Osteoblast (primary cell): ENCODE data around the gene OR1F1. TPM values are rescaled to one million over a fixed set of nuclear protein-coding genes. Genes with fewer than 3 reads are reported as not detected.

Source experiments
- DNase-seq: peaks from one replicate; pipeline ENCODE4 v3.0.0; 2011; ENCODE audit warnings: low spot score, mixed read lengths; ENCODE audit not compliant: insufficient read length; ENCODE audit errors: missing footprints
- H2AFZ ChIP-seq: 2 replicates; pipeline ENCODE4 v1.6.0; 2011; ENCODE audit warnings: mild to moderate bottlenecking, low read length
- H3K27ac ChIP-seq: 2 replicates; pipeline ENCODE4 v1.5.1; 2011; ENCODE audit warnings: mild to moderate bottlenecking, low read depth, low read length, moderate library complexity
- H3K27me3 ChIP-seq: 2 replicates; pipeline ENCODE4 v1.6.0; 2012; ENCODE audit warnings: mild to moderate bottlenecking, control low read depth, inconsistent platforms, low read length, moderate library complexity; ENCODE audit not compliant: insufficient read depth
- H3K36me3 ChIP-seq: 2 replicates; pipeline ENCODE4 v1.5.1; 2011; ENCODE audit warnings: mild to moderate bottlenecking, low read length, control low read depth, moderate library complexity; ENCODE audit not compliant: insufficient read depth
- H3K4me1 ChIP-seq: 2 replicates; pipeline ENCODE4 v1.5.1; 2011; ENCODE audit warnings: mild to moderate bottlenecking, low read length, control low read depth, moderate library complexity; ENCODE audit not compliant: insufficient read depth
- H3K4me2 ChIP-seq: 2 replicates; pipeline ENCODE4 v1.6.0; 2011; ENCODE audit warnings: mild to moderate bottlenecking, low read length; ENCODE audit not compliant: insufficient read depth
- H3K4me3 ChIP-seq: fragments of 200-600 bp; sonication (generic); 3 replicates; pipeline ENCODE4 v1.5.1; 2012; ENCODE audit warnings: mild to moderate bottlenecking, low read length, inconsistent platforms; ENCODE audit not compliant: insufficient read depth
- H3K79me2 ChIP-seq: 2 replicates; pipeline ENCODE4 v1.6.0; 2012; ENCODE audit warnings: mild to moderate bottlenecking, low read length, control low read depth, inconsistent platforms; ENCODE audit not compliant: insufficient read depth
- H3K9me3 ChIP-seq: 2 replicates; pipeline ENCODE4 v1.5.1; 2011; ENCODE audit warnings: low read depth, low read length, control low read depth
- H4K20me1 ChIP-seq: 2 replicates; pipeline ENCODE4 v1.6.0; 2012; ENCODE audit warnings: mild to moderate bottlenecking, low read length, control low read depth; ENCODE audit not compliant: insufficient read depth
- total RNA-seq: library from RNA; depleted of rRNA; stranded (reverse); fragments of >200 nt; gene quantifications from 2 replicates; pipeline ENCODE4 v1.2.3, GENCODE V29; 2012
- TF ChIP-seq, protein P1 (sequence below): IDR thresholded peaks from 2 replicates; pipeline ENCODE4 v1.5.1; 2011; ENCODE audit warnings: mild to moderate bottlenecking, low read depth, low read length, moderate library complexity; ENCODE audit errors: extremely low read depth

The OR1F1 gene
- total RNA-seq, 1 donor = 0.36 TPM

DNA sequence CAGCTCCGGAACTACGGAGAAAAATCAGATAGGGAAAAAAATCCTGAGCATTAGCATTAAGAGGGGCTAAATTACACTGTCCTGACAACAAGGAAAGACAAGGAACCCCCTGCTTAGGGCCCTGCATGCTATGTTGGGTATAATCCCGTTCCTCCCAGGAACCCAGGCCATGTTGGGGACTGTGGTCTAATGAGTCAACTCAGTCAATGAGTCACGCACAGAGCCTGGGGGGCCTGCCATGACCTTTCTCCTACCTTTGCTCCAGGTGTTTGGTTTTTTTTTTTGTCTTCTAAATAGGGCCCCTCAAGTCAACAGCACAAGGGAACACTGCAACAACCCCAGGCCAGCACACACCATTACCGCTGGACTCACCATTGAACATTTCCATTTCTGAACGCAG lies 55.9 kb downstream of the OR1F1 start:
- Histone ChIP-seq H3K4me3 (no peak overlapping the region), H3K27me3 (no peaks in the 10 kb centered on the region), H4K20me1 (no peaks in the 10 kb centered on the region), H3K9me3 (no peaks in the 10 kb centered on the region), H3K4me2 (no peak overlapping the region), H3K4me1 (no peaks in the 10 kb centered on the region), H3K79me2 (no peaks in the 10 kb centered on the region), H3K36me3 (no peaks in the 10 kb centered on the region), H2AFZ (no peak overlapping the region), H3K27ac (no peak overlapping the region)
- TF ChIP-seq, protein P1, sequence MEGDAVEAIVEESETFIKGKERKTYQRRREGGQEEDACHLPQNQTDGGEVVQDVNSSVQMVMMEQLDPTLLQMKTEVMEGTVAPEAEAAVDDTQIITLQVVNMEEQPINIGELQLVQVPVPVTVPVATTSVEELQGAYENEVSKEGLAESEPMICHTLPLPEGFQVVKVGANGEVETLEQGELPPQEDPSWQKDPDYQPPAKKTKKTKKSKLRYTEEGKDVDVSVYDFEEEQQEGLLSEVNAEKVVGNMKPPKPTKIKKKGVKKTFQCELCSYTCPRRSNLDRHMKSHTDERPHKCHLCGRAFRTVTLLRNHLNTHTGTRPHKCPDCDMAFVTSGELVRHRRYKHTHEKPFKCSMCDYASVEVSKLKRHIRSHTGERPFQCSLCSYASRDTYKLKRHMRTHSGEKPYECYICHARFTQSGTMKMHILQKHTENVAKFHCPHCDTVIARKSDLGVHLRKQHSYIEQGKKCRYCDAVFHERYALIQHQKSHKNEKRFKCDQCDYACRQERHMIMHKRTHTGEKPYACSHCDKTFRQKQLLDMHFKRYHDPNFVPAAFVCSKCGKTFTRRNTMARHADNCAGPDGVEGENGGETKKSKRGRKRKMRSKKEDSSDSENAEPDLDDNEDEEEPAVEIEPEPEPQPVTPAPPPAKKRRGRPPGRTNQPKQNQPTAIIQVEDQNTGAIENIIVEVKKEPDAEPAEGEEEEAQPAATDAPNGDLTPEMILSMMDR = no peak
- no peak for DNase-seq

DNA sequence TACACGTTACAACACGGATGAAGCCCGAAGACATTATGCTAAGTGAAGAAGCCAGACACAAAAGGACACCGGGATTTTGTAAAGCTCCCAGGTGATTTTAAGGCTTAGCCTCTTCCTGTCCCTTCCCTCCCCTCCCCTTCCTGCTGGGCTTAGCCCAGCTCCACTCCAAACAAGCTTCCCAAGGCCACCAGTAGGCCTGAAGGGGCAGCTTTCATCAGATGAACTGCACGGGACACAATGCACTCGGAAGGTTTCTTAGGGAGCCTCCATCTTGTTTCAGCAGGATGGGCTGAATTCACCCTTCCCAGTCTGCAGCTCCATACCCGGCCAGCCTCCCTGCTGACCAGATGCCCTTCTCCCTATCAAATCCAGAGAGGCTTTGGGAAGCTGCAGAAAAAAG lies 58.0 kb downstream of the OR1F1 start:
- H2AFZ ChIP-seq = no peak overlapping the region
- H3K27me3 ChIP-seq = no peaks in the 10 kb centered on the region
- no peaks in the 10 kb centered on the region for H3K79me2 ChIP-seq
- TF ChIP-seq, protein P1 = no peak
- H3K9me3 ChIP-seq = no peaks in the 10 kb centered on the region
- no peaks in the 10 kb centered on the region for H3K36me3 ChIP-seq
- H3K27ac ChIP-seq = no peak overlapping the region
- no peak overlapping the region for H3K4me2 ChIP-seq
- no peak for DNase-seq
- no peak overlapping the region for H3K4me3 ChIP-seq
- H3K4me1 ChIP-seq = no peaks in the 10 kb centered on the region
- no peaks in the 10 kb centered on the region for H4K20me1 ChIP-seq

DNA sequence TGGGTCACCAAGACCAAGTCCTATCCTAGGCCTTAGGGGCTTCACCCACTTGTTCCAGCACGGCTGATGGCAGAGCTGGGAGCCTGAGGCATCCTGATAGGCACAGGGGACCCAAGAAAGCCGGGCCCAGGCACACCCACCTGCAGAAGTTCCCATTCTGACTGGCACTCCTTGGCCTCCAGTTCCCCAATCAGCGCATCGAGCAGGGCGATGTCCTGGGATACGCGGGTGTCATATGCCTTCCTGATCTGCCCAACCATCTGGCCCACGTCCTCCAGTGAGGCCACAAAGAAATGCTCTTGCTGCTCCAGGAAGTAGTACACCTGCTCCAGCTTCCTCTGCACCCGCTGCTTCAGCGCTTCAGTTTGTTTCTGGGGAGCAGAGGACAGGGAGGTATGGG lies 58.9 kb downstream of the OR1F1 start:
- Histone ChIP-seq H3K27me3 (no peaks in the 10 kb centered on the region), H2AFZ (no peak overlapping the region), H3K4me3 (no peak overlapping the region), H3K4me1 (no peaks in the 10 kb centered on the region), H3K36me3 (no peaks in the 10 kb centered on the region), H3K4me2 (no peak overlapping the region), H3K27ac (no peak overlapping the region), H3K9me3 (no peaks in the 10 kb centered on the region), H4K20me1 (no peaks in the 10 kb centered on the region), H3K79me2 (no peaks in the 10 kb centered on the region)
- TF ChIP-seq, protein P1 = no peak
- no peak for DNase-seq

DNA sequence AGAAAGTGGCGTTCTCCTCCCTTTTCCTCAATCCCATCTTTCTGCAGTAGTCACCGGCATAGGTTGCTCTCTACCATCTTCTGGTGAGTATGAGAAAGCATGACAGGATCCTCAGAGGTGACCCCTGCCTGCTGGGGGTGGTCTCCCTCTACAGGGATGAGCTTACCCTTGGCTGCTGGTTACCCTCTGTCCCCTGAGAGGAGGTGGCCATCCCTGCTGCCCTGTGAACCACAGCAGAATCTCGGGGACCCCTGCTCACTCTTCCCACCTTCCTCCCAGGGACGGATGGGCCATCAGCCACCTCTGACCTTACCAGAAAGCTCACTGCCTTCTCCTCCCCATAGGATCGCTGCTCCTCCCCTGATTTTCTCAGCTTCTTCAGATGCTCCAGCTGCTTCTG lies 60.6 kb downstream of the OR1F1 start:
- H3K36me3 ChIP-seq = no peaks in the 10 kb centered on the region
- H3K27me3 ChIP-seq = no peaks in the 10 kb centered on the region
- no peak overlapping the region for H3K4me2 ChIP-seq
- H3K79me2 ChIP-seq = no peaks in the 10 kb centered on the region
- H3K4me3 ChIP-seq = no peak overlapping the region
- DNase-seq = no peak
- no peak overlapping the region for H2AFZ ChIP-seq
- H3K4me1 ChIP-seq = no peaks in the 10 kb centered on the region
- H4K20me1 ChIP-seq = no peaks in the 10 kb centered on the region
- no peak overlapping the region for H3K27ac ChIP-seq
- TF ChIP-seq, protein P1 = no peak
- H3K9me3 ChIP-seq = no peaks in the 10 kb centered on the region
